ENCODE results near the gene CNIH3. TPM values are rescaled to one million over a fixed set of nuclear protein-coding genes. Genes with fewer than 3 reads are reported as not detected.

The CNIH3 gene
- total and polyA plus RNA-seq, 10 of the 15 experiments (the other 5 are each of a cell fraction or from before 2014, with no cell fraction given), result 0.77 to 5.8 (median 1.8) TPM

- TF ChIP-seq ZNF24 (IDR thresholded peaks at IDR 0.05) (peak; percentile 93), BMI1 (IDR thresholded peaks at IDR 0.05; ENCODE audit: borderline replicate concordance) (no peak), HCFC1 (IDR thresholded peaks at IDR 0.05; ENCODE audit: low read length) (no peak), NFYA (IDR thresholded peaks at IDR 0.05; ENCODE audit: borderline replicate concordance, low read depth, low read length) (no peak), RAD21 (IDR thresholded peaks at IDR 0.05; ENCODE audit: insufficient read depth, low read depth, low read length) (no peak), CHD4 (IDR thresholded peaks at IDR 0.05) (no peak), TCF12 (IDR thresholded peaks at IDR 0.05; ENCODE audit: low read depth, low read length) (peak; percentile 56; the same call in 1 of the 2 replicates), ZNF207 (IDR thresholded peaks at IDR 0.05; ENCODE audit: borderline replicate concordance) (no peak), MTA3 (IDR thresholded peaks at IDR 0.05; ENCODE audit: borderline replicate concordance, low read length) (no peak), STAT3 (IDR thresholded peaks at IDR 0.05; ENCODE audit: low read depth, low read length) (no peak), RELA (IDR thresholded peaks at IDR 0.05; ENCODE audit: borderline replicate concordance, partially characterized antibody) (peak; percentile 96), RUNX3 (IDR thresholded peaks at IDR 0.05; ENCODE audit: low read length) (peak; percentile 84), CREB1 (IDR thresholded peaks at IDR 0.05; ENCODE audit: low read depth) (peak; percentile 40; the same call in 1 of the 2 replicates), RCOR1 (conservative IDR thresholded peaks at IDR 0.05; ENCODE audit: low read depth, low read length) (no peak), YY1 (IDR thresholded peaks at IDR 0.05; ENCODE audit: low read depth, low read length) (no peak), PRDM15 (CRISPR knock-in tag; IDR thresholded peaks at IDR 0.05) (no peak), TBL1XR1 (IDR thresholded peaks at IDR 0.05; ENCODE audit: low read depth, low read length) (0 out of 2 replicates have a peak, but pooled peaks have one; percentile 12)
- TF ChIP-seq, protein P1, sequence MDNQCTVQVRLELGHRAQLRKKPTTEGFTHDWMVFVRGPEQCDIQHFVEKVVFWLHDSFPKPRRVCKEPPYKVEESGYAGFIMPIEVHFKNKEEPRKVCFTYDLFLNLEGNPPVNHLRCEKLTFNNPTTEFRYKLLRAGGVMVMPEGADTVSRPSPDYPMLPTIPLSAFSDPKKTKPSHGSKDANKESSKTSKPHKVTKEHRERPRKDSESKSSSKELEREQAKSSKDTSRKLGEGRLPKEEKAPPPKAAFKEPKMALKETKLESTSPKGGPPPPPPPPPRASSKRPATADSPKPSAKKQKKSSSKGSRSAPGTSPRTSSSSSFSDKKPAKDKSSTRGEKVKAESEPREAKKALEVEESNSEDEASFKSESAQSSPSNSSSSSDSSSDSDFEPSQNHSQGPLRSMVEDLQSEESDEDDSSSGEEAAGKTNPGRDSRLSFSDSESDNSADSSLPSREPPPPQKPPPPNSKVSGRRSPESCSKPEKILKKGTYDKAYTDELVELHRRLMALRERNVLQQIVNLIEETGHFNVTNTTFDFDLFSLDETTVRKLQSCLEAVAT (IDR thresholded peaks at IDR 0.05), result peak; percentile 63; the same call in 1 of the 2 replicates
- TF ChIP-seq, protein P2, sequence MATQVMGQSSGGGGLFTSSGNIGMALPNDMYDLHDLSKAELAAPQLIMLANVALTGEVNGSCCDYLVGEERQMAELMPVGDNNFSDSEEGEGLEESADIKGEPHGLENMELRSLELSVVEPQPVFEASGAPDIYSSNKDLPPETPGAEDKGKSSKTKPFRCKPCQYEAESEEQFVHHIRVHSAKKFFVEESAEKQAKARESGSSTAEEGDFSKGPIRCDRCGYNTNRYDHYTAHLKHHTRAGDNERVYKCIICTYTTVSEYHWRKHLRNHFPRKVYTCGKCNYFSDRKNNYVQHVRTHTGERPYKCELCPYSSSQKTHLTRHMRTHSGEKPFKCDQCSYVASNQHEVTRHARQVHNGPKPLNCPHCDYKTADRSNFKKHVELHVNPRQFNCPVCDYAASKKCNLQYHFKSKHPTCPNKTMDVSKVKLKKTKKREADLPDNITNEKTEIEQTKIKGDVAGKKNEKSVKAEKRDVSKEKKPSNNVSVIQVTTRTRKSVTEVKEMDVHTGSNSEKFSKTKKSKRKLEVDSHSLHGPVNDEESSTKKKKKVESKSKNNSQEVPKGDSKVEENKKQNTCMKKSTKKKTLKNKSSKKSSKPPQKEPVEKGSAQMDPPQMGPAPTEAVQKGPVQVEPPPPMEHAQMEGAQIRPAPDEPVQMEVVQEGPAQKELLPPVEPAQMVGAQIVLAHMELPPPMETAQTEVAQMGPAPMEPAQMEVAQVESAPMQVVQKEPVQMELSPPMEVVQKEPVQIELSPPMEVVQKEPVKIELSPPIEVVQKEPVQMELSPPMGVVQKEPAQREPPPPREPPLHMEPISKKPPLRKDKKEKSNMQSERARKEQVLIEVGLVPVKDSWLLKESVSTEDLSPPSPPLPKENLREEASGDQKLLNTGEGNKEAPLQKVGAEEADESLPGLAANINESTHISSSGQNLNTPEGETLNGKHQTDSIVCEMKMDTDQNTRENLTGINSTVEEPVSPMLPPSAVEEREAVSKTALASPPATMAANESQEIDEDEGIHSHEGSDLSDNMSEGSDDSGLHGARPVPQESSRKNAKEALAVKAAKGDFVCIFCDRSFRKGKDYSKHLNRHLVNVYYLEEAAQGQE (IDR thresholded peaks at IDR 0.05; ENCODE audit: low read depth, low read length), result no peak
- TF ChIP-seq, protein P3, sequence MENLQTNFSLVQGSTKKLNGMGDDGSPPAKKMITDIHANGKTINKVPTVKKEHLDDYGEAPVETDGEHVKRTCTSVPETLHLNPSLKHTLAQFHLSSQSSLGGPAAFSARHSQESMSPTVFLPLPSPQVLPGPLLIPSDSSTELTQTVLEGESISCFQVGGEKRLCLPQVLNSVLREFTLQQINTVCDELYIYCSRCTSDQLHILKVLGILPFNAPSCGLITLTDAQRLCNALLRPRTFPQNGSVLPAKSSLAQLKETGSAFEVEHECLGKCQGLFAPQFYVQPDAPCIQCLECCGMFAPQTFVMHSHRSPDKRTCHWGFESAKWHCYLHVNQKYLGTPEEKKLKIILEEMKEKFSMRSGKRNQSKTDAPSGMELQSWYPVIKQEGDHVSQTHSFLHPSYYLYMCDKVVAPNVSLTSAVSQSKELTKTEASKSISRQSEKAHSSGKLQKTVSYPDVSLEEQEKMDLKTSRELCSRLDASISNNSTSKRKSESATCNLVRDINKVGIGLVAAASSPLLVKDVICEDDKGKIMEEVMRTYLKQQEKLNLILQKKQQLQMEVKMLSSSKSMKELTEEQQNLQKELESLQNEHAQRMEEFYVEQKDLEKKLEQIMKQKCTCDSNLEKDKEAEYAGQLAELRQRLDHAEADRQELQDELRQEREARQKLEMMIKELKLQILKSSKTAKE (IDR thresholded peaks at IDR 0.05; ENCODE audit: low read depth, poor library complexity, severe bottlenecking), result peak; percentile 88
Observed at GRCh38 chr1:224736619-224737352, 120.7 kb downstream of the CNIH3 start (continued).

Data from GM12878 (cell line).